HL-60 (cell line): ENCODE results near the gene SCYL3.
A peak's percentile ranks its signal among the peaks of the same experiment; 100 is the strongest.
"Not testable (repeated sequence)": the region's sequence is repeated elsewhere in the genome, so short reads cannot be mapped to it uniquely, and the experiment has no call there.

Experiments used
- DNase-seq, 2 experiments: peaks; one replicate each; pipeline ENCODE4 v3.0.0-alpha.2; 2010 to 2020; ENCODE audit warnings: low read depth in 1 of 2, low spot score in 1 of 2
- H3K27ac ChIP-seq: fragments of 250-450 bp; sonication (Bioruptor Pico); replicated peaks from 2 replicates; pipeline ENCODE4 v1.5.1; 2020; ENCODE audit warnings: mild to moderate bottlenecking, moderate library complexity
- H3K27me3 ChIP-seq: fragments of 250-450 bp; sonication (Bioruptor Pico); 2 replicates; pipeline ENCODE4 v1.5.1; 2021; ENCODE audit warnings: mild to moderate bottlenecking, moderate library complexity; ENCODE audit not compliant: insufficient read depth, poor library complexity, severe bottlenecking
- H3K4me3 ChIP-seq: replicated peaks from 2 replicates; pipeline ENCODE4 v1.5.1; 2011; ENCODE audit warnings: mild to moderate bottlenecking, control low read depth, low read length; ENCODE audit not compliant: insufficient read depth
- GABPA ChIP-seq: IDR thresholded peaks from 2 replicates; pipeline ENCODE4 v1.6.1; 2012; ENCODE audit warnings: low read depth
- POLR2AphosphoS5 ChIP-seq: IDR thresholded peaks from 2 replicates; pipeline ENCODE4 v1.6.1; 2012; ENCODE audit warnings: low read depth
- SPI1 ChIP-seq: IDR thresholded peaks from 2 replicates; pipeline ENCODE4 v1.6.1; 2012; ENCODE audit warnings: low read depth, mild to moderate bottlenecking, borderline replicate concordance
- TF ChIP-seq, protein P1 (sequence below): IDR thresholded peaks from one replicate; pipeline ENCODE4 v1.5.1; 2011; ENCODE audit warnings: low read length, control low read depth, inconsistent platforms; ENCODE audit not compliant: insufficient read depth
- TF ChIP-seq, protein P2 (sequence below): IDR thresholded peaks from 2 replicates; pipeline ENCODE4 v1.6.1; 2012; ENCODE audit warnings: low read depth; ENCODE audit not compliant: insufficient replicate concordance

Gene SCYL3

DNA sequence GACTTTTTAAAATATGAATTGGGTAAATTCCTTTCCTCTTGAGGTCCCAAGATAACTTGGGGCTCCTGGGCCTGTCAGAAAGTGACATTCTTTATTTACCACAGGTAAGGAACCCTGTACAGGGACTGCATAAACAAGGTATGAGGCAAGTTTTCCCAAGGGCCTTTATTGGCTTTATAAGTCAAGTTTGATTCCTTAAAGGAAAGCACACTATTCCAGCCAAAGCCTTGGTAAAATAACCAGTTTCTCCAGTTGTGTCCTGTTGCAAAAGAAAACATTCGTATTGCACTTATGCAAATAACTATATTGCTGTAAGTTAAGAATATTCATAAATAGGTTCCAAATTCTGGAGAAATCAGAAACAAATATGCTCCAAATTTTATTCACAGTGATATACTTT, 77.1 kb downstream of the SCYL3 start:
- no peak for DNase-seq
- no peak overlapping the region for H3K27ac ChIP-seq
- H3K27me3 ChIP-seq = no peaks in the 10 kb centered on the region
- TF ChIP-seq SPI1 = no peak
- TF ChIP-seq, protein P1, sequence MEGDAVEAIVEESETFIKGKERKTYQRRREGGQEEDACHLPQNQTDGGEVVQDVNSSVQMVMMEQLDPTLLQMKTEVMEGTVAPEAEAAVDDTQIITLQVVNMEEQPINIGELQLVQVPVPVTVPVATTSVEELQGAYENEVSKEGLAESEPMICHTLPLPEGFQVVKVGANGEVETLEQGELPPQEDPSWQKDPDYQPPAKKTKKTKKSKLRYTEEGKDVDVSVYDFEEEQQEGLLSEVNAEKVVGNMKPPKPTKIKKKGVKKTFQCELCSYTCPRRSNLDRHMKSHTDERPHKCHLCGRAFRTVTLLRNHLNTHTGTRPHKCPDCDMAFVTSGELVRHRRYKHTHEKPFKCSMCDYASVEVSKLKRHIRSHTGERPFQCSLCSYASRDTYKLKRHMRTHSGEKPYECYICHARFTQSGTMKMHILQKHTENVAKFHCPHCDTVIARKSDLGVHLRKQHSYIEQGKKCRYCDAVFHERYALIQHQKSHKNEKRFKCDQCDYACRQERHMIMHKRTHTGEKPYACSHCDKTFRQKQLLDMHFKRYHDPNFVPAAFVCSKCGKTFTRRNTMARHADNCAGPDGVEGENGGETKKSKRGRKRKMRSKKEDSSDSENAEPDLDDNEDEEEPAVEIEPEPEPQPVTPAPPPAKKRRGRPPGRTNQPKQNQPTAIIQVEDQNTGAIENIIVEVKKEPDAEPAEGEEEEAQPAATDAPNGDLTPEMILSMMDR = no peak
- no peak for TF ChIP-seq GABPA
- TF ChIP-seq POLR2AphosphoS5 = no peak
- TF ChIP-seq, protein P2, sequence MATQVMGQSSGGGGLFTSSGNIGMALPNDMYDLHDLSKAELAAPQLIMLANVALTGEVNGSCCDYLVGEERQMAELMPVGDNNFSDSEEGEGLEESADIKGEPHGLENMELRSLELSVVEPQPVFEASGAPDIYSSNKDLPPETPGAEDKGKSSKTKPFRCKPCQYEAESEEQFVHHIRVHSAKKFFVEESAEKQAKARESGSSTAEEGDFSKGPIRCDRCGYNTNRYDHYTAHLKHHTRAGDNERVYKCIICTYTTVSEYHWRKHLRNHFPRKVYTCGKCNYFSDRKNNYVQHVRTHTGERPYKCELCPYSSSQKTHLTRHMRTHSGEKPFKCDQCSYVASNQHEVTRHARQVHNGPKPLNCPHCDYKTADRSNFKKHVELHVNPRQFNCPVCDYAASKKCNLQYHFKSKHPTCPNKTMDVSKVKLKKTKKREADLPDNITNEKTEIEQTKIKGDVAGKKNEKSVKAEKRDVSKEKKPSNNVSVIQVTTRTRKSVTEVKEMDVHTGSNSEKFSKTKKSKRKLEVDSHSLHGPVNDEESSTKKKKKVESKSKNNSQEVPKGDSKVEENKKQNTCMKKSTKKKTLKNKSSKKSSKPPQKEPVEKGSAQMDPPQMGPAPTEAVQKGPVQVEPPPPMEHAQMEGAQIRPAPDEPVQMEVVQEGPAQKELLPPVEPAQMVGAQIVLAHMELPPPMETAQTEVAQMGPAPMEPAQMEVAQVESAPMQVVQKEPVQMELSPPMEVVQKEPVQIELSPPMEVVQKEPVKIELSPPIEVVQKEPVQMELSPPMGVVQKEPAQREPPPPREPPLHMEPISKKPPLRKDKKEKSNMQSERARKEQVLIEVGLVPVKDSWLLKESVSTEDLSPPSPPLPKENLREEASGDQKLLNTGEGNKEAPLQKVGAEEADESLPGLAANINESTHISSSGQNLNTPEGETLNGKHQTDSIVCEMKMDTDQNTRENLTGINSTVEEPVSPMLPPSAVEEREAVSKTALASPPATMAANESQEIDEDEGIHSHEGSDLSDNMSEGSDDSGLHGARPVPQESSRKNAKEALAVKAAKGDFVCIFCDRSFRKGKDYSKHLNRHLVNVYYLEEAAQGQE = no peak
- no peak overlapping the region for H3K4me3 ChIP-seq

DNA sequence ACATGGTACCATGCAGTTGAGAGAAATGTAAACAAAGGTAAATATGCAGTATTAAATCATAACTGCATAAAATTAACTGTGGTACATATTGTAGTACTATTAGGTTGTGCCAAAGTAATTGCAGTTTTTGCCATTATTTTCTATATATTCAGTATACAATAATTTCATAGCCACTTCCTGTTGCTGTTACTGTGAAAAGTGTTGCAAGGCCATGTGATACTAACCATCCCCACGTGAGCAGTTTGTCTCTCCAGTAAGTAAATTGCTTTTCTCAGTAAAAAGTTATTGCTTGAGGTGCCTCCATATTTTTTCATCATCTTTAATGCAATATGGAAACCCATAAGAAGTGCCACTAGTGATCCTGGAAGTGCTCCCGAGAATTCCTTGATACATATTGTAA, 79.4 kb downstream of the SCYL3 start:
- DNase-seq = no peak
- Histone ChIP-seq H3K27ac (no peak overlapping the region), H3K27me3 (no peaks in the 10 kb centered on the region), H3K4me3 (no peak overlapping the region)
- TF ChIP-seq SPI1 = peak; percentile 14; the same call in 1 of the 2 replicates
- TF ChIP-seq POLR2AphosphoS5 = no peak

DNA sequence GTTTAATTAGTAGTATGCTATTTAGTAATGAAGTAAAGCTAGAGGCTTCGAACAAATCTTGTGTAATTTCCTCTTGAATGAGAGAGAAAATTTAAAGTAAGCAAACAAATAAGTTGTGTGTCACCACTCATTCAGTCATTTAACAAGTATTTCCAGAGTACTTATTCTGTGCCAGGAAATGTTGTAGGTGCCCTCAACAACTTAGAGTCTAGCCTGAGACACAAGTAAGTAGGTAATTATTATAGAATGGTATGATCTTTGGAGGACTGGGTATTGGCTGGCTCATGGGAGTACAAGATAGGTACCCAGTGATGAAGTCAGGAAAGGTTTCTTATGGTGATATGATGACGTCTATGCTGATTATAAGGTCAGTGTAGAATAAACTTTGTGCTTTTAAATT, 81.6 kb downstream of the SCYL3 start:
- H3K27ac ChIP-seq = no peak overlapping the region
- no peak overlapping the region for H3K4me3 ChIP-seq
- TF ChIP-seq, protein P1 = no peak
- DNase-seq = no peak
- no peaks in the 10 kb centered on the region for H3K27me3 ChIP-seq

DNA sequence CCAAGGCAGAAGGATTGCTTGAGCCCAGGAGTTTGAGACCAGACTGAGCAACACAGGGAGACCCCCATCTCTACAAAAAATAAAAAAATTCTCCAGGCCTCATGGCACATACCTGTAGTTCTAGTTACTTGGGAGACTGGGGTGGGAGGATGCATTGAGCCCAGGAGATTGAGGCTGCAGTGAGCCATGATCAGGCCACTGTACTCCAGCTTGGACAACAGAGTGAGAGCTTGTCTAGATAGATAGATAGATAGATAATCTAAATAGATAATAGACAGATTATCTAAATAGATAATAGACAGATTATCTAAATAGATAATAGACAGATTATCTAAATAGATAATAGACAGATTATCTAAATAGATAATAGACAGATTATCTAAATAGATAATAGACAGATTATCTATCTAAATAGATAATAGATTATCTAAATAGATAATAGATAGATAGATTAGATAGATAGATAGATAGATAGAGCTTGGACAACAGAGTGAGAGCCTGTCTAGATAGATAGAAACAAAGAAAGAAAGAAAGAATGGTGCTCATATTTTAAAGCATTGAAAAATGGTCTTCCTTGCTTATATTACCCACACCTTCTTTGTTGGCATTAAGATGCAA, 82.2 kb downstream of the SCYL3 start:
- not testable (repeated sequence) for DNase-seq, H3K27me3 ChIP-seq, H3K27ac ChIP-seq, H3K4me3 ChIP-seq

DNA sequence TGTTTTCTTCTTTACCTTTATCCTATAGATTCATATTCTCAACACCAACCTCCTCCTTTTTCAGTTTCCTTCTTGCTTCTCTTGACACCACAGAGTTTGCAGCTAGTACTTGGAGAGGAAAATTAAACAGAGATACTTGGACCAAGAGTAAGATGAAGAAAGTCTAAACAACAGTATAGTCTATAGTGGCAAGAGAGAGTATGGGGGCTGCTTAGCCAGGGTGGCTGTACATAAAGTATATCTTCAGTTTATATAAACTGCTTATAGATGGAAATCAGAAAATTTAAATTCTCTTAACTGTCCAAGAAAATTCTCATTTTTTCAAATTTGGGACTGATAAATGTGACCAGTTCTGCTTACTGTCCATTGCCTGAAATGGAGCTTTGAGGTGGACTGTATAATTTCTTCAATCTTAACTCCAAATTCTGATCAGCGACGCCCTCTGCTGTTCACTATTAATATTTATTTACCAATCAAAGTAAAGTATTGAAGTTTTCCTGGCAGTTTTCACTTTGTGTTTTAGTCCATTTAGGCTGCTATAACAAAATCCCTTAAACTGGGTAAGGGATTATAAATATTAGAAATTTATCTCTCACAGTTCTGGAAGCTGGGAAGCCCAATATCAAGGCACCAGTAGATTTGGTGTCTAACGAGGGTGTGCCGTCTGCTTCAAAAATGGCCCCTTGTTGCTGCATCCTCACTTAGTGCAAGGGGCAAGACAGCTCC, 84.2 kb downstream of the SCYL3 start:
- Histone ChIP-seq H3K27me3 (no peaks in the 10 kb centered on the region), H3K4me3 (no peak overlapping the region), H3K27ac (no peak overlapping the region)
- peak in 1 of 2 experiments; percentile 14 for DNase-seq
- no peak for TF ChIP-seq SPI1

DNA sequence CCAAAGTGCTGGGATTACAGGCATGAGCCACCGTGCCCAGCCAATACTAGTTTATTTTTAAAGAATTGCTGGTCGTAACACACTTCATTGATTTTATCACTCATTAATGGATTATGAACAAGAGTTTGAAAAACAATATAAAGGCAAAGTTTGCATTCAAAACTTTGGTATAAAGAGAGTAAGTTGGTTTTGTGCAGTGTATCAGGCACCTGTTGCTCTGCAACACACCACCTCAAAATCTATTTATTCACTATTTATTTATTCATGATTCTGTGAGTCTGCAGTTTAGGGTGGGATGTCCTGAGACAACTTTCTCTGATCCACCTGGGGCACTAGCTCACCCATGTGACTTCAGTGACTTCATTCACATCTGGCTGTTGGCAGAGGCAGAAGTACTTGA, 88.8 kb downstream of the SCYL3 start:
- DNase-seq = no peak
- Histone ChIP-seq H3K4me3 (no peak overlapping the region), H3K27ac (no peak overlapping the region), H3K27me3 (no peaks in the 10 kb centered on the region)
- TF ChIP-seq, protein P2 = no peak
- TF ChIP-seq SPI1 (no peak), POLR2AphosphoS5 (no peak), GABPA (no peak)
- TF ChIP-seq, protein P1 = no peak
